Panc1 (cell line): ENCODE results near the gene EMC8. TPM values are rescaled to one million over a fixed set of nuclear protein-coding genes. Genes with fewer than 3 reads are reported as not detected.

Experiments used
- ATAC-seq: fragments of 200-7000 bp; cut with Tn5 transposase; 2 replicates; pipeline ENCODE4 v1.9.1; 2020; ENCODE audit warnings: mild to moderate bottlenecking, moderate library complexity
- BruUV-seq: library from RNA; stranded (reverse); fragments of 400-500 nt; replicated peaks from 2 replicates; lab custom pipeline; 2021; lab: Mats Ljungman, UMichigan
- CTCF ChIA-PET: fragments of 300-600 bp; sonication (Branson Sonifier 250); formaldehyde crosslinking; loops from one replicate; lab custom pipeline; 2022; ENCODE audit warnings: antibody characterized with exemption; lab: Charles Lee
- POLR2A ChIA-PET: fragments of 300-600 bp; sonication (Branson Sonifier 250); formaldehyde crosslinking; loops from one replicate; lab custom pipeline; 2022; ENCODE audit warnings: antibody characterized with exemption; lab: Charles Lee
- DNase-seq: peaks from one replicate; pipeline ENCODE4 v3.0.0-alpha.2; 2010; ENCODE audit warnings: low read depth, low spot score
- H3K27ac ChIP-seq: 2 replicates; pipeline ENCODE4 v1.5.1; 2011; ENCODE audit warnings: mild to moderate bottlenecking, low read length, inconsistent platforms
- H3K27me3 ChIP-seq: fragments of 200-500 bp; sonication (Bioruptor generic); 2 replicates; pipeline ENCODE4 v1.6.0; 2014; ENCODE audit warnings: low read length, inconsistent platforms; ENCODE audit not compliant: control insufficient read depth, insufficient read depth
- H3K36me3 ChIP-seq: fragments of 200-500 bp; sonication (Bioruptor generic); 2 replicates; pipeline ENCODE4 v1.5.1; 2014; ENCODE audit warnings: inconsistent platforms, mild to moderate bottlenecking, low read length, moderate library complexity; ENCODE audit not compliant: control insufficient read depth, insufficient read depth
- H3K4me1 ChIP-seq: 2 replicates; pipeline ENCODE4 v1.5.1; 2011; ENCODE audit warnings: inconsistent platforms, mild to moderate bottlenecking, low read length, moderate library complexity; ENCODE audit not compliant: control insufficient read depth, insufficient read depth
- H3K4me3 ChIP-seq, 2 experiments: 2 replicates each; pipeline ENCODE4 v1.5.1; 2011 to 2012; ENCODE audit warnings: low read depth in 2 of 2, low read length in 2 of 2, mild to moderate bottlenecking in 2 of 2, inconsistent platforms in 1 of 2, moderate library complexity in 1 of 2
- H3K9me3 ChIP-seq: fragments of 200-500 bp; sonication (Bioruptor generic); 2 replicates; pipeline ENCODE4 v1.5.1; 2014; ENCODE audit warnings: low read depth, mild to moderate bottlenecking, inconsistent platforms, low read length, moderate library complexity; ENCODE audit not compliant: control insufficient read depth, insufficient read depth
- POLR2AphosphoS5 ChIP-seq: IDR thresholded peaks from 2 replicates; pipeline ENCODE4 v1.6.1; 2012; ENCODE audit warnings: mild to moderate bottlenecking, low read depth, low read length, moderate library complexity
- SIN3A ChIP-seq: IDR thresholded peaks from 2 replicates; pipeline ENCODE4 v1.6.1; 2012; ENCODE audit warnings: low read depth, mild to moderate bottlenecking, low read length, moderate library complexity, borderline replicate concordance; ENCODE audit not compliant: insufficient read depth
- TCF7L2 ChIP-seq: IDR thresholded peaks from 2 replicates; pipeline ENCODE4 v1.6.1; 2011; ENCODE audit warnings: mild to moderate bottlenecking, low read depth, low read length, inconsistent platforms
- in situ Hi-C: cut with HindIII; loops from 2 replicates; pipeline ENCODE4 v1.10.0; 2016; ENCODE audit warnings: low sequenced_read_pairs, low pct_unique_long_range_greater_than_20kb
- intact Hi-C: fragments of 100-400 bp; cut with micrococcal nuclease; formaldehyde crosslinking; loops from one replicate; pipeline ENCODE4 v1.10.0; 2022; ENCODE audit not compliant: unreplicated experiment
- total RNA-seq: library from RNA; stranded (reverse); gene quantifications from one replicate; pipeline ENCODE4 v1.2.1, GENCODE V29; 2021; ENCODE audit not compliant: unreplicated experiment
- TF ChIP-seq, protein P1 (sequence below): fragments of 450-650 bp; IDR thresholded peaks from 2 replicates; pipeline ENCODE4 v1.5.1; 2017; ENCODE audit warnings: mild to moderate bottlenecking
- TF ChIP-seq, protein P2 (sequence below), 2 experiments: IDR thresholded peaks; 2 replicates each; pipeline ENCODE4 v1.6.1; 2011 to 2012; ENCODE audit warnings: low read depth in 2 of 2, control low read depth in 1 of 2, low read length in 1 of 2, mild to moderate bottlenecking in 1 of 2, moderate library complexity in 1 of 2; ENCODE audit not compliant: insufficient read depth in 1 of 2

The EMC8 gene
- total RNA-seq, 1 experiment from 2014 or later = 39.1 TPM

DNA sequence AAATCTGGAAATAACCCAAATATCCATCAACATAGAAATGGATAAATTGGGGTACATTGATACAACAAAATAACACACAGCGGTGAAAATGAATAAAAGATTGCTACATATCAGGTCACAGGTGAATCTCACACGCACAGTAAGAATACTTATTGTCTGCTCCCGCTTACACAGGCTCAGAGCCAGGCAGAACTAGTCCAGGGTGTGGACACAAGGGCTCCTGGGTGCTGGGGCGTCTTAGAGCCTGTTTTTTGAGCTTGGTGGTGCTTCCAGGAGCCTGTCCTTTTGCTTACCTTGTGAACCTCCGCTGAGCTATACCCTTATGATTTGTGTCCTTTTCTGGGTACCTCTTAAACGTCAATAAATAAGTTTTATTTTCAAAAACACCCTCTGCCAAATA is 28.6 kb downstream of the EMC8 start:
- ChIA-PET CTCF (no interaction called here), POLR2A (no interaction called here)
- no TSS peak for BruUV-seq
- TF ChIP-seq, protein P1, sequence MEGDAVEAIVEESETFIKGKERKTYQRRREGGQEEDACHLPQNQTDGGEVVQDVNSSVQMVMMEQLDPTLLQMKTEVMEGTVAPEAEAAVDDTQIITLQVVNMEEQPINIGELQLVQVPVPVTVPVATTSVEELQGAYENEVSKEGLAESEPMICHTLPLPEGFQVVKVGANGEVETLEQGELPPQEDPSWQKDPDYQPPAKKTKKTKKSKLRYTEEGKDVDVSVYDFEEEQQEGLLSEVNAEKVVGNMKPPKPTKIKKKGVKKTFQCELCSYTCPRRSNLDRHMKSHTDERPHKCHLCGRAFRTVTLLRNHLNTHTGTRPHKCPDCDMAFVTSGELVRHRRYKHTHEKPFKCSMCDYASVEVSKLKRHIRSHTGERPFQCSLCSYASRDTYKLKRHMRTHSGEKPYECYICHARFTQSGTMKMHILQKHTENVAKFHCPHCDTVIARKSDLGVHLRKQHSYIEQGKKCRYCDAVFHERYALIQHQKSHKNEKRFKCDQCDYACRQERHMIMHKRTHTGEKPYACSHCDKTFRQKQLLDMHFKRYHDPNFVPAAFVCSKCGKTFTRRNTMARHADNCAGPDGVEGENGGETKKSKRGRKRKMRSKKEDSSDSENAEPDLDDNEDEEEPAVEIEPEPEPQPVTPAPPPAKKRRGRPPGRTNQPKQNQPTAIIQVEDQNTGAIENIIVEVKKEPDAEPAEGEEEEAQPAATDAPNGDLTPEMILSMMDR = no peak
- TF ChIP-seq, protein P2, sequence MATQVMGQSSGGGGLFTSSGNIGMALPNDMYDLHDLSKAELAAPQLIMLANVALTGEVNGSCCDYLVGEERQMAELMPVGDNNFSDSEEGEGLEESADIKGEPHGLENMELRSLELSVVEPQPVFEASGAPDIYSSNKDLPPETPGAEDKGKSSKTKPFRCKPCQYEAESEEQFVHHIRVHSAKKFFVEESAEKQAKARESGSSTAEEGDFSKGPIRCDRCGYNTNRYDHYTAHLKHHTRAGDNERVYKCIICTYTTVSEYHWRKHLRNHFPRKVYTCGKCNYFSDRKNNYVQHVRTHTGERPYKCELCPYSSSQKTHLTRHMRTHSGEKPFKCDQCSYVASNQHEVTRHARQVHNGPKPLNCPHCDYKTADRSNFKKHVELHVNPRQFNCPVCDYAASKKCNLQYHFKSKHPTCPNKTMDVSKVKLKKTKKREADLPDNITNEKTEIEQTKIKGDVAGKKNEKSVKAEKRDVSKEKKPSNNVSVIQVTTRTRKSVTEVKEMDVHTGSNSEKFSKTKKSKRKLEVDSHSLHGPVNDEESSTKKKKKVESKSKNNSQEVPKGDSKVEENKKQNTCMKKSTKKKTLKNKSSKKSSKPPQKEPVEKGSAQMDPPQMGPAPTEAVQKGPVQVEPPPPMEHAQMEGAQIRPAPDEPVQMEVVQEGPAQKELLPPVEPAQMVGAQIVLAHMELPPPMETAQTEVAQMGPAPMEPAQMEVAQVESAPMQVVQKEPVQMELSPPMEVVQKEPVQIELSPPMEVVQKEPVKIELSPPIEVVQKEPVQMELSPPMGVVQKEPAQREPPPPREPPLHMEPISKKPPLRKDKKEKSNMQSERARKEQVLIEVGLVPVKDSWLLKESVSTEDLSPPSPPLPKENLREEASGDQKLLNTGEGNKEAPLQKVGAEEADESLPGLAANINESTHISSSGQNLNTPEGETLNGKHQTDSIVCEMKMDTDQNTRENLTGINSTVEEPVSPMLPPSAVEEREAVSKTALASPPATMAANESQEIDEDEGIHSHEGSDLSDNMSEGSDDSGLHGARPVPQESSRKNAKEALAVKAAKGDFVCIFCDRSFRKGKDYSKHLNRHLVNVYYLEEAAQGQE (IDR thresholded peaks at IDR 0.05; ENCODE audit: insufficient read depth in 1 of 2, low read depth in 2 of 2, low read length in 1 of 2) = no peak
- TF ChIP-seq SIN3A (no peak), POLR2AphosphoS5 (no peak), TCF7L2 (no peak)
- H3K4me3 ChIP-seq = no peak overlapping the region
- in situ Hi-C loops (no loop called here), intact Hi-C loops (no loop called here)
- no peak overlapping the region for H3K27ac ChIP-seq
- no peak for ATAC-seq
- no peaks in the 10 kb centered on the region for H3K36me3 ChIP-seq
- no peaks in the 10 kb centered on the region for H3K9me3 ChIP-seq
- no peak for DNase-seq
- no peaks in the 10 kb centered on the region for H3K4me1 ChIP-seq
- no peaks in the 10 kb centered on the region for H3K27me3 ChIP-seq

DNA sequence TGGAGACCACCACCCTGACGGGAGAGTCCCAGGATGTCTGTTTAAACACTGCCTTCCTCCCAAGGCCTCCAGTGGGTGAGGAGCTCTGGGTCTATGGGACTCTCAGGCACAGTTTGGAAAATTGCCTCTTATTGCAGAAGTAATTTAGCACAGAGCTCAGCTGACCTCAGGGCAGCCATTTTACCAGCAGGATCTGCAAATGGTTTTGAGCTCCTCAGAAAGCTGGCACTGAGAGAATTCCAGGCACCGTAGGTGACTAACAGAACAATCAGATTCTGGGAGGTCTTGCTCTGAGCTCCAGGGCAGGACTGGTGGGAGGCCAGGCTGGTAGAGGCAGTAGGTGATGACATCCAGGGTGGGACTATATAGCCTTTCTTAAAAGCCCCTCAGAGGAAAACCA is 31.1 kb downstream of the EMC8 start:
- Histone ChIP-seq H3K27ac (no peak overlapping the region), H3K4me1 (no peaks in the 10 kb centered on the region), H3K27me3 (no peaks in the 10 kb centered on the region), H3K36me3 (no peaks in the 10 kb centered on the region), H3K9me3 (no peaks in the 10 kb centered on the region), H3K4me3 (no peak overlapping the region)
- POLR2A ChIA-PET = no interaction called here
- ATAC-seq = no peak; the same call in 1 of the 2 replicates
- BruUV-seq = no TSS peak
- no peak for DNase-seq
- intact Hi-C loops = no loop called here
- CTCF ChIA-PET = no interaction called here
- TF ChIP-seq, protein P2 (IDR thresholded peaks at IDR 0.05; ENCODE audit: insufficient read depth in 1 of 2, low read depth in 2 of 2, low read length in 1 of 2) = no peak
- no peak for TF ChIP-seq TCF7L2
- TF ChIP-seq SIN3A = no peak
- TF ChIP-seq, protein P1 = no peak
- TF ChIP-seq POLR2AphosphoS5 = no peak
- in situ Hi-C loops = no loop called here
